T-helper 22 cell (primary cell): Measurements from ENCODE around the gene MTRR.
"Not testable (repeated sequence)": the region's sequence is repeated elsewhere in the genome, so short reads cannot be mapped to it uniquely, and the experiment has no call there.

Source experiments
- DNase-seq: peaks from one replicate; pipeline ENCODE4 v3.0.0-alpha.2; 2020; ENCODE audit warnings: low read depth

MTRR gene

DNA sequence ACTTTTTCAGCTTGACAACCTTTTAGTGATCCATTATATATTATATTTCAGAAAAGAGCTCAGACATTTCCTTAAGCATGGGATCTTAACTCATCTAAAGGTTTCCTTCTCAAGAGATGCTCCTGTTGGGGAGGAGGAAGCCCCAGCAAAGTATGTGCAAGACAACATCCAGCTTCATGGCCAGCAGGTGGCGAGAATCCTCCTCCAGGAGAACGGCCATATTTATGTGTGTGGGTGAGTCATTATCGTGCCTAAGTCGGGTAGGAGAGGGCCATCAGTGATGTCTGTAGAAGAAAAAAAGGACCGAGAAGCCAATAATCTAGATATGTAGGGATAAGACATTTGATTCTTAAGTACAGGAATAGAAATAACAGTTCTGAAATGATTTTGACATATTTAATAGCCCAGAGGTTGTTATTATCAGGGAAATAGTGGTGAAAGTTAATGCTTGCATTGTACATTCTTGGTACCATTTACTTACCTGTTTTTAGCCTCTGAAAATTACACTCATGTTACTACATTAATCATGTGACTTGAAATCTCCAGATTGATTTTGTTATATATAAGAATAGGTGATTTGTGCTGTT lies 28.2 kb downstream of the MTRR start:
- DNase-seq: no peak

DNA sequence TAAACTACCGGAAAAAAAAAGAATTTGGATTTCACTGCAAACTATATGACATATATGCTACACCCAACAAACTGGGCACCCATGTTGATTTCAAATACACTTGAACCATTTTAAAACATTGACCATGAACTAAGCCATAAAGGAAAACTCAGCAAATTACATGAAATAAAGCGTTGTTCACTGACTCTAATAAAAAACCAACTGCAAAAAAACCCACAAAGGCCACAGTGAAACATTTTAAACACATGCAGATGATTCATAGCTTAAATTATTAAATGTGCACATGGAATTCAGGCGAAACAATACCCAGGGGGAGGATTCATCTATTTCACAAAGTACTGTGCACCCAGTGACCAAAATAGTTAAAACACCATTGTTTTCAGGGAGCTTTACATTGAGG lies 33.3 kb downstream of the MTRR start:
- no peak for DNase-seq

DNA sequence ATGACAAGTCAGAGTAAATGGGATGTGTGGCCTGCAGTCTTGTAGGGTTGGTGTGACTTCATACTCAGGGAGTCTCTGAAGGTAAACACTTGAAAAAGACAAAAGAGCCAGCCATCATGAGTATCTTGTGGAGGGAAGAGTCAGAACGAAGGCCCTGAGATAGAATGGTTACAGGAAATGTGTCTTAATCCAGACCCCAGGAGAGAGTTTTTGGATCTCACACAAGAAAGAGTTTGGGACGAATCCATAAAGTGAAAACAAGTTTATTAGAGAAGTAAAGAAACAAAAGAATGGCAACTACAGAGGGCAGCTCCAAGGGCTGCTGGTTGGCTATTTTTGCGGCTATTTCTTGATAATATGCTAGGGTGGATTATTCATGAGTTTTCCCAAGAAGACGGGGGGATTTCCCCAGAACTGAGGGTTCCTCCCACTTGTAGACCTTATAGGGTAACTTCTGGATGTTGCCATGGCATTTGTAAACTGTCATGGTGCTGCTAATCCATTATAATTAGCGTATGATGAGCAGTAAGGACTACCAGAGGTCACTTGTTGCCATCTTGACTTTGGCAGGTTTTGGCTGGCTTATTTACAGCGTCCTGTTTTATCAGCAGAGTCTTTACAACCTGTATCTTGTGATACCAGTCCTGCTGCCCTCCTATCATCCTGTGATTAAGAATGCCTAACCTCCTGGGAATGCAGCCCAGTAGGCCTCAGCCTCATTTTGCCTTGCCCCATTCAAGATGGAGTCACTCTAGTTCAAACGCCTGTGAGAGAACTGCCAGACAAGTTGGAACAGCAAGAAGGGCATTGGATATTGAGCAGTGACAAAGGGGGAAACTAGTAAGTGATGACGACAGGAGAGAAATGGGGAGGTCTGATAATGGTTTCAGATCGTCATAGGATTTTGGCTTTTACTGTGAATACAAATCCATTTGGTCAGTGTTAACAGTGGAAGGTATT lies 34.0 kb downstream of the MTRR start:
- no peak for DNase-seq

- no peak for DNase-seq
These were observed 35.2 kb downstream of the MTRR start for GRCh38 chr5:7904170-7904569.

GRCh38 chr5:7907612-7908011 lies 38.7 kb downstream of the MTRR start:
- no peak for DNase-seq

DNA sequence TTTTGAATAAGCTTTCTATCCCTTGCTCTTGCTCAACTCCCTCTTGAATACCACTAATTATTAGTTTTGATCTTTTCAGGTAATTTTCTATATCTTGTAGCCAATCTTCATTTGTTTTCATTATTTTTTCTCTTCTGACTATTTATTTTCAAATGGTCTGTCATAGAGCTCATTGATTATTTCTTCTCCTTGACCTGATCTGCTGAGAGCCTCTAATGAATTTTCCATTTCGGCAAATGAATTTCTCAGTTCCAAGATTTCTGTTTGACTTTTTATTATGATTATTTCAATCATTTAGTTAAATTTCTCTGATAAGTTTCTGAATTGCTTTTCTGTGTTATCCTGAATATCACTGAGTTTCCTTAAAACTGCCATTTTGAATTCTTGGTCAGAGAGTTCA lies 39.4 kb downstream of the MTRR start:
- DNase-seq: no peak

- DNase-seq: no peak
These were observed 41.9 kb downstream of the MTRR start for GRCh38 chr5:7910738-7911428.

DNA sequence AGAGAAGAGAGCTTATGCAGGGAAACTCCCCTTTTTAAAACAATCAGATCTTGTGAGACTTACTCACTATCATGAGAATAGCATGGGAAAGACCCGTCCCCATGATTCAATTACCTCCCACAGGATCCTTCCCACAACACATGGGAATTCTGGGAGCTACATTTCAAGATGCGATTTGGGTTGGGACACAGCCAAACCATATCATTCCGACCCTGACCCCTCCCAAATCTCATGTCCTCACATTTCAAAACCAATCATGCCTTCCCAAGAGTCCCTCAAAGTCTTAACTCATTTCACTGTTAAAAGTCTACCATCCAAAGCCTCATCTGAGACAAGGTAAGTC lies 42.5 kb downstream of the MTRR start:
- not testable (repeated sequence) for DNase-seq

GRCh38 chr5:7916171-7916804 lies 47.3 kb downstream of the MTRR start:
- no peak for DNase-seq

GRCh38 chr5:7917130-7918123 lies 48.5 kb downstream of the MTRR start:
- no peak for DNase-seq

DNA sequence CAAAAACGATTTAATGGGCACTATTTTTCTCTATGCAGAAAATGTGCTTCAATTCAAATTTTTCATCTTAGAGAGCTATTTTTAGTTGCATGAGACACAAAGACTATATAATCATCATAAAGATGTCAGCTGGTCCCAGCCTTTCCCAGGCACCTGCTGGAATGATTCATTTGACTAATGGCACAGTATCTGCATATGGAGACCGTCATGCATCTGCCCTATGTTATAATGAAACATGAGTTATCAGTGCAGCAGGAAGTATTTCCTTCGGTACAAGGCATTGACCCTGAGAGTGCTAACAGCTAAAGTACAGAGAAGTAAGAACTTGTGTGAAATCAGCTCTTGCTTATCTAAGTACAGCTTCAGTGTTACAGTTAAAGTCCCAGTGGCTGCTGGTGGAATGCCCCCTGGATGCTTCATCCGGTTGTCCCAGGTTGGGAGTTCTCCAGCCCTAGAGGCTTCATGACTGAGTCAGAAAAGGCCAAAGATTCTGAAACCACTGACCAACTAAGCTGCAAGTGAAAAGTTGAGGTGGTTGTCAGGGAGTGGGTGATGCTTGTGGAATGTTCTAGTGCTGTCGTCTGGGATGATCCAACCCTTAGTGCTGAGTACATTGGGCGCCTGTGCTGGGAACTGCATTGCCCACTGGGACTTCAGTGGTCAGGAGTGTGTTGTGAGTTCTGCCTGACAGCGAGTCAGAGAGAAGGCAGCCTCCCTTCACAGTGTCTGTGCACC lies 57.2 kb downstream of the MTRR start:
- no peak for DNase-seq

DNA sequence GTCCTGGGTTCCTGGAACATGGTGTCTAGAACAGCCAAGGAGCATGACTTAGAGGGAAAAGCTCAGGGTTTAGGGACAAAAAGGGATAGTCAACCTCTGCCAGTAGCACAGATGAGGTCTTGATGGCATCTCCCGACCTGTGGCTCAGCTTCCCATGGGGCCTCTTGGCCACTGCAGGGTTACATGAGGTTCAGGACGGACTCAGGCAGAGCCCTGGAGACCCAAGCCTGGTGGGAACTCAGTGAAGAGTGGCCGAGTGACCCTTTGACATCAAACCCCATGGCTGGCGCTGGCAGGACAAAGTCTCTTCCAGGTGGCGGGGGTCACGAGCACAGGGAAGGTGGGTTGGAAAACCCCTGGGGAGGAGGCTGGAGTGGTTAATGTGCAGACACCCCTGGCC lies 57.8 kb downstream of the MTRR start:
- DNase-seq: no peak

DNA sequence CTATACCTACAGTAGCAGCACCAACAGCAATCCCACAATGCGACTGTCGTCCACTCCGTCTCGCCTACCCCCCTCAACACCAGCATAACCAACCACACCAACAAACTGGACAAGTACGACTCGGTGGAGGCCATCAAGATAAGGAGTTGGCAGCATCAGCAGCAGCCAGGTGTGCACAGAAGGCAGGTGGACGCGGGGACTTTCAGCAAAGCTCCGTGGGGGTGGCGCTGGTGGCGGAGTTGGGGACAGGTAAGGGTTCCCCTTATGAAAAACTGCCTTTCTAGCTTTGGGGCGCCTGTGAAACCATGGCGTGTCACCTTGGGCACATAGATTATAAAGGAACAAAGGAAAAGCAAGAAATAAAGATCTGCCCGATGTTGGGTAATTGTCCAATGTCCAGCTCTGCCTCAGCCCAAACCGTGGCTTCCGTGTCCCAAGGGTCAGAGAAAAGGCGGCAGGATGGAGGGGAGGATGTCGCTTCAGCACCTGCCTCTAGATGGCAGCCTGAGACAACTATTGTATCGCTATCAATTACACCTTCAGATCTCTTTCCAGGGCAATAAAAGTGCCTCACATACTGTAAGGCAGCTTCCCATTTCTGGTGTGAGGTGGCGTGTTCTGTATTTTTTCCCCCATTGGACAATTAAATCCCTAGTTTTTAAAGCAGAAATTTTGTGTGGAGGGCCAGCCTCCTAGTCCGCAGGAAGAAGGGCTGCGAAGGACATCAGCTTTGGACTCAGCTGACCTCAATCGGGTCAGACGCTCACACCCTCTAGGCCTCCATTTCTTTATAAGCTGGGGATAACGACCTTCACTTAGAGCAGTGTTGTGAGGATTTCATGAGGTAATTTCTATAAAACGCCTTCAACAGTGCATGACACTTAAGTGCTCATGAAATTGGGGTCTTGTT lies 58.8 kb downstream of the MTRR start:
- no peak for DNase-seq

DNA sequence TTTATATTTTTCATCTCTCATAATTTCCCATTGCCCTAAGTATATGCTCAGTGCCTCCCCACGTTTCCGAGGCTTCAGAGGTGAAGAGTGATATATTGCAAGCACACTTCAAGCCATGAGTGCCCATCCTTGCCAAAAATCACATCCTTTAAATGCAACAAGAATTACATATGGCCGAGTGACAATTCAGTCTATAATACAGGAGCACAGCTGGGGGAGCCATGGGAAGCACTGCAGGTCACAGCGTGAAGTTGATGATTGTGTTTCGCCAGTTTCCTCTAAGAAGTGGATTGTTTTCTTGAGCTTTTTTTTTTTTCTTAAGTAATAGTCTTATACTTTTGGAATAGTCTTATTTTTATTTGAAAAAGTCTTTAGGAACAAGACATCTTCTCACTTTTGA lies 61.1 kb downstream of the MTRR start:
- no peak for DNase-seq

DNA sequence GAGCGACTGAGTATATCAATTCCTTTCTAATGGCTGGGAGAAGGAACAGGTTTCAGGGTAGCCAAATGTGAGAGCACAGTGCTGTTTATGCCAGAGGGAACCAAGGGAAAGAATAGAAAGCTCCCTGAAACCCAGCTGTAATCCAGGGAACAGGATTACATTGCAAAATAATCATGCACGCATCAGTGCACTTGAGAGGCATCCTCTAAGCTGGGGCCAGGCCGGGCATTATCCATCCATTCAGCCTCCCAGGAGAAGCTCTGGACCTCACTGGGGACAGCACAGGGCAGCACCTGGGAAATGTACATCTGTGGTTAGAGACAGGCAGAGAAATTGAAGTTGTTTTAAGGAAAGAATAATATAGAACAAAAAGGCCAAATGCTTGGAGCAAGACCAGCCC lies 72.7 kb downstream of the MTRR start:
- DNase-seq: no peak

DNA sequence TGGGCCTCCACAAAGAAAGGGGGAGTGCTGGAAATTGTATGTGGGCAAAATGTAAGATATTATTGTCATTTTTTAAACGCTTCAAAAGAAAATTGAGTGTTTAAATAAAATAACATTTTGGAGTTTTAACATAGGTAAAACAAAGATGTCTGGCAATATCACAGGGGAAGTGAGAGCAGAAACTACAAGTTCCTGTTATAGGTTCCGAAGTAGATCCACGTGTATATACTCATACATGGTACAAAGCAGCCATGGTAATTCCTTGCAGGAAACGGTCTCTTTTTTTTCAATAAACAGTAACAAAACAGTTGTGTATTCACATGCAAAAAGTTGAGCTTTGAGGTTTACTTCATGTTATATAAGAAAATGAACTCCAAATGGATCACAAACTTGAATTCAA lies 78.4 kb downstream of the MTRR start:
- no peak for DNase-seq
